ENCODE data around the gene KCNC3.
"Not testable (repeated sequence)": the region's sequence is repeated elsewhere in the genome, so short reads cannot be mapped to it uniquely, and the experiment has no call there.

The KCNC3 gene

GRCh38 chr19:50329146-50329925 lies at the start of gene KCNC3:
TSS of gene KCNC3 (minus strand) at chr19:50329377. CDS start at chr19:50329082, 295 bp downstream.
- peak; percentile 34 for DNase-seq

- no peak for DNase-seq
Observed at GRCh38 chr19:50378863-50379236, 49.7 kb upstream of the KCNC3 start.

- DNase-seq, result no peak
Observed at GRCh38 chr19:50378169-50378862, 49.1 kb upstream of the KCNC3 start.

- no peak for DNase-seq
Observed at GRCh38 chr19:50377517-50377916, 48.3 kb upstream of the KCNC3 start.

DNA sequence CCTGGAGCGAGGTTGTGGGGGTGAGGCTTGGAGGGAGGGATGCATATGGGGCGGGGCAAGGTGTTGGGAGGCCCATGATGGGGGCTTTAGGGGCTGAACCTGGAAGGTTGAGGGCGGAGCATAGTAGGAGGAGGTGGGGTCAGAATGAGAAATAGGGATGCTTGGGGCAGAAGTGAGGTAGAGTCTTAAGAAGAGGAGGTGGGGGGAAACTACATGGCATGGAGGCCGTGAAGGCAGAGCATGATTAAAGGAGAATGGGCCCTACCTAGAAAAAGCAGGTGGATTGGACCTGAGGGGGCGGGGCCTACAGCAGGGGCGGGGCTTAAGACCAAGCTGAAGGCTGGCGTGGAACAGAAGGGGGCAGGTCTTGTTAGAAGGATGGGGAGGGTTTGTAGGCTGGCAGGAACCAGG lies 47.9 kb upstream of the KCNC3 start:
- DNase-seq, result no peak

DNA sequence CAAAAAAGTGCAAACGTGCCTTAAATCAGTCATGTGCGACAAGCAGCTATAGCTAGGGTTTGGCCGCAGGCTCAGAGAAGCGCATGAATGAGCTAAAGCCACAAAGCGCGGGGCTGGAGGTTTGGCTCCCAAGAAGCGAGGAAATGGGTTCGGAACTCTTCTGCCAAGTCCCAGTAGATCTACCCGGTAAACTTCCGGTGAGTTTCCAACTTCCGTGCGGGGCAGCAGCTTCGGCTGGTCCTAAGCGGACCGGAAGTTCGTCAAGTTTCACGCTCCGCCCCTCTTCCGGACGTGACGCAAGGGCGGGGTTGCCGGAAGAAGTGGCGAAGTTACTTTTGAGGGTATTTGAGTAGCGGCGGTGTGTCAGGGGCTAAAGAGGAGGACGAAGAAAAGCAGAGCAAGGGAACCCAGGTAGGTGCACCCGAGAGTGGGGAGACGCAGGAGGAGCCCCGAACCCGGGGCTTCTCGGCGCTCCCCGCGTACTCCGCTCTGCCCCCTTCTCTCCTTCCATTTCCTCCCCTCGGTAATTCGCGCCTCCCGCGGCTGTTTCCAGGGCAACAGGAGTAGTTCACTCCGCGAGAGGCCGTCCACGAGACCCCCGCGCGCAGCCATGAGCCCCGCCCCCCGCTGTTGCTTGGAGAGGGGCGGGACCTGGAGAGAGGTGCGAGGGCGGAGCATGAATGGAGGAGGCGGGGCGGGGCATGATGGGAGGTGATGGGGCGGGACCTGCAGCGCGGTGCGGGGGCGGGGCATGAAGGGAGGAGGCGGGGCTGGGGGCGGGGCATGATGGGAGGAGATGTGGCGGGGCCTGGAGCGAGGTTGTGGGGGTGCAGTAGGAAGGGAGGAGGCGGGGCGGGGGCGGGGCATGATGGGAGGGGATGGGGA lies 47.2 kb upstream of the KCNC3 start, which contains the start of gene NR1H2:
Gene NR1H2 (plus strand): TSS at position 292 of the 885 bp plus-strand sequence. CDS start 1,149 bp downstream, outside the sequence.
- peak; percentile 98 for DNase-seq

GRCh38 chr19:50371914-50372475 lies 42.8 kb upstream of the KCNC3 start:
- no peak for DNase-seq

DNA sequence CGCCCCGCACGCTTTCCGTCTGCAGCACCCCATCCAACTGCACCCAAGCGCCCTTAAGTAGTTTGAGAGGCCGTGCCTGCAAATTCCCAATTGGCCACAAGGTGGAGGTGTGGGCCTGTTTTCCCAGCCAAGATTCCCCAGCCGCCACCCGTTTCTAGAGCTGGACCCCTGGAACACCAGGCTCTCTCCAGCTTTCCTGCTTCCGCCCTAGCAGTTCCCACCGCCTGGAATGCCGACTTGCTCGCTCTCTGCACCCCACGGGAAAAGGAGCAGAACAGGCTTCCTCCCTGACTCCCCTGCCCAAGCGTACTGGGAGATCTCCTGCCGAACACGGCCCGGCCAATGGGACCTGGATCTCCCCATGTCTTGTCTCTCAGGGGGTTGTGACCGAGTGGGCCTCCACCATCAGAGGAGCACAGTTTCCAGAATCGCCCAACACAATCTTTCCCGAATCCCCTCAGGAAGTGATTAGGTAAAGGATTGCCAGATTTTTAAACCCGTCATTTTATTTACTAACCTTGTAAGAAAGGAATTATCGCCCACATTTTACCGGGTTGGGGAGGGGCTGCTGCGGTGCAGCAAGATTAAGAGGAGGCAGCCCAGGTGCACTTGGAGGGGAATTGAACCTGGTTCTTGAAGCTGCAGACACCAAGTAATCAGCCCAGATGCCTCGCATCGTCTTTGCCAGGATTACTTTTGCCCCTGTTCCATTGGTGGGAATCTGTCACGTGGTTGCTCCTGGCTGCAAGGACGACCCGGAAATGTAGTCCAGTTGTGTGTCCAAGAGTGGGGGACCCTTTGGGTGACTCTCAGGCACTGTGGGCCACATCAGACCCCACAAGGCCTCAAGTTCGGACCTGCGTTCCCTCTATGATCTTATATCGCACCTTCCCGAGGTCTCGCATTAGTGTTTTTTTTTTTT lies 39.7 kb upstream of the KCNC3 start:
- peak; percentile 67 for DNase-seq

- DNase-seq, result peak; percentile 78
Observed at GRCh38 chr19:50365434-50366306, 36.5 kb upstream of the KCNC3 start, which contains the start of gene NAPSA. TSS of gene NAPSA (minus strand) at chr19:50365639. CDS start at chr19:50365621, 18 bp downstream.

DNA sequence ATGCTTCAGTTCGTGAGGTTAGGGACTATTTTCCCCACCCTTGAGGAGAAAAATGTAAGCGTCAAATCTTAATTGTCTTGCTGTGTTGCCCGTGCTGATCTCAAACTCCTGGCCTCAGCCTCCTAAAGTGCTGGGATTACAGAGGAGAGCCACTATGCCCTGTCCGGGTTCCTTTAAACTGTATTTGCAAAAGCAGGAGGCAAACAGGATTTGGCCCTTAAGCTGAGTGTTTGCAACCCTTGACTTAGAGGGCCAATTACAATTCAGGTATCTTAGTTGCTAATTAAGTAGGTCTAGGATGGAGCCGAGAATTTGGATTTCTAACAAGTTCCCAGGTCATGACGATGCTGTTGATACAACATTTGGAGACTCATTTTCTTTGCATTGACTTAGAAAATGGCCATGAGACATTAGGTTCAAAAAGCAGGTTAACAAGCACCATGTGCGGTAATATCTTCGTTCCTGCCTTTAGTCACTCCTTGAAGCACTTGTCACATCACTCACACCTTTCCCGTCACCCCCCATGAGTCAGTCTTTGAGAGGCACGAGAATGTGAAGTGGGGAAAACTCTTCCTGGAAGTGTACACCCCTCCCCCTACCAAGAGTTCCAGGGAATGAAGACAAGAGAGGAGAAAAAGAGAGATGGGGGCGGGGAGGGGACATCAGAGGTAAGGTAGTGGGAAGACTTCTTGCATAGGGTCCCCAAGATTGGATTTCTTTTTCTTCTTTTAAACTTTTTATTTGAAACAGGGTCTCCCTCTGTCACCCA lies 33.7 kb upstream of the KCNC3 start:
- no peak for DNase-seq

DNA sequence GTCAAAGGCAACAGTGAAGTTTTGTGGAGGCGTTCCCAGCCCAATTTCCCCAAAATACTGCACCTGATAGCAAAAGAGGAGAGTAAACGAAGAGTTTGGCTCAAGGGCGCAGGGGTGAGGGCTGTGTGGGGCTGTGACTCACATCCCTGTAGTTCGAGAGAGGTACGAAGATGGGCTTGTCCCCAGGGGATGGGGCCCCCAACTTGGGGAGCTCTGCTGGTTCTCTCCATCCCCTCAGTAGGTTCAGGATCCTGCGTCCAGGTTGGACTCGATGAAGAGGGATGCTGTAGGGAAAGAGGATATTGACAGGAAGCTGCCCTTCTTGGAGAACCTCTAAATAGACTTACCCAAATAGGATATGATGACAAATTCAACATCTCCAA lies 32.8 kb upstream of the KCNC3 start:
- DNase-seq, result no peak

- no peak for DNase-seq
Observed at GRCh38 chr19:50361290-50362029, 32.3 kb upstream of the KCNC3 start.

DNA sequence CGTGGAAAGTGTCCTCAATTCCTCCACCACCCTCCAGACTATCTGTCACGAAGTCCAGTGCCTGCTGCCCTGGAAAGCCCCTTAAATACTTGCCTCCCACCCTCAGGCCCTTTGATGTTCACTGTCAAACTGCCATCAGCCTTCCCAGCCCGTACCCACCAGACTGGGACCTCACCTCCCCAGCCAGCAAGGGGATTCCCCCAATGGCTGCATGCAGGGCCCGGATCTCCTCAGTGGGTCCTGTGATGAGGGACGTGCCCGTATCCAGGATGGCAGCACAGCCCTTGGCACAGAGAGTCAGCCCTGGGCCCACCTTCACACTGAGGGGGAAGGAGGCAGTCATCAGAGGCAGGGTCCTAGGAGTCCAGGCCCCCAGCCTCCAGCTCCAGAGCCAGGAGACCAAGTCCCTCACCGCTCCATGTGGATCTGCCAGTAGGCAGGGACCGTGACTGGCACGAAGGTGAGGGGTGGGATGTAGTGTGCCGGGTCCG lies 30.2 kb upstream of the KCNC3 start:
- no peak for DNase-seq

DNA sequence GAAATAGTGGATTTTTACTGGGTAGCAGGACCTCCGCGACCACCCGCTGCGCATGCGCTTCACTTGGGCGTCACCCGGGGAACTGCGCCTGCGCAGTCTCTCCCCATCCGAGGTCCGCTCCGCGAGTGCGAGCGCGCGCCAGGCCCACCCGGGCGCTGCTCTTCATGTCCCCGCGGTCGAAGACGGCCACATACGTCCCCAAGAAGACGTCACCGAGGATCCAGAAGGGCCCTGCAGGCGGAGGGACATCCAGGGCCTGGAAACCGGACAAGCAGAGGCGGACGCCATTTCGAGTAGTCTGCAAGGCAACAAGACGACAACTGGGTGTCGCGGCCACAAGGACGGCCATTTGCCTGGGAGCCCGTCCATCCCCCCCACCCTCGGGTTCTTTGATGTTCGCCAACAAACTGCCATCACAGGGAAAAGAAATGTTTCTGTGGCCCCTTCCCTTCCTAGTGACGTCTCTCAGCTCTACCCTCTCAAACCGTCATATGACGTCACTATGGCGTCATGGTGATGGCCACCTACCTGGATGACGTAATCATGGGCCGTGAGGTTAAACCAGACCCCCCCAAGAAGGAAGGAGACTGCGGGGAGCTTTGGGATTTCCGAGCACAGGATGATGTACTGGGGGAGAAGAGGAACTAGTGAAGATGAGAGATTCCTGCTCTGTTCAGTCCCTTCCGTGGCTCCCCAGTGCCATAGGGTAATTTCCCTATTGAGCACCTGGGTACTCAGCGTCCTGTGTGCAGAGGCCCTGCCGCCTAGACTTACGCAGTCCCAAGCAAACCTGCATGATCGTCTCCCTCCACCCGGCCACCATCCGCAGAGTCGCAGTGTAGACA lies 29.5 kb upstream of the KCNC3 start:
- DNase-seq, result peak; percentile 29

GRCh38 chr19:50357178-50358100 lies 28.3 kb upstream of the KCNC3 start:
- DNase-seq, result peak; percentile 61

GRCh38 chr19:50356691-50357177 lies 27.6 kb upstream of the KCNC3 start:
- DNase-seq, result no peak

- not testable (repeated sequence) for DNase-seq
Observed at GRCh38 chr19:50353487-50353880, 24.3 kb upstream of the KCNC3 start.

Measured in RPMI8226 (cell line).